Measurements from ENCODE around the gene ZDHHC16.
A peak's percentile ranks its signal among the peaks of the same experiment; 100 is the strongest.

Gene ZDHHC16

GRCh38 chr10:97490592-97490991, 44.6 kb downstream of the ZDHHC16 start:
- Histone ChIP-seq H3K4me3 (ENCODE audit: low read length) (no peak overlapping the region), H3K4me1 (ENCODE audit: control insufficient read depth, insufficient read depth, low read length) (no peaks in the 10 kb centered on the region), H3K9ac (ENCODE audit: low read length) (no peak overlapping the region), H3K27me3 (ENCODE audit: control insufficient read depth, insufficient read depth, low read length) (no peaks in the 10 kb centered on the region), H3K36me3 (ENCODE audit: control insufficient read depth, insufficient read depth, low read length) (no peaks in the 10 kb centered on the region), H3K9me3 (ENCODE audit: control insufficient read depth, low read length) (no peaks in the 10 kb centered on the region)

GRCh38 chr10:97494151-97494550, 48.2 kb downstream of the ZDHHC16 start:
- Histone ChIP-seq H3K4me3 (ENCODE audit: low read length) (no peak overlapping the region), H3K9ac (ENCODE audit: low read length) (no peak overlapping the region), H3K9me3 (ENCODE audit: control insufficient read depth, low read length) (no peaks in the 10 kb centered on the region), H3K27me3 (ENCODE audit: control insufficient read depth, insufficient read depth, low read length) (peaks cover 3% of the 10 kb centered on the region), H3K36me3 (ENCODE audit: control insufficient read depth, insufficient read depth, low read length) (no peaks in the 10 kb centered on the region), H3K4me1 (ENCODE audit: control insufficient read depth, insufficient read depth, low read length) (no peaks in the 10 kb centered on the region)

DNA sequence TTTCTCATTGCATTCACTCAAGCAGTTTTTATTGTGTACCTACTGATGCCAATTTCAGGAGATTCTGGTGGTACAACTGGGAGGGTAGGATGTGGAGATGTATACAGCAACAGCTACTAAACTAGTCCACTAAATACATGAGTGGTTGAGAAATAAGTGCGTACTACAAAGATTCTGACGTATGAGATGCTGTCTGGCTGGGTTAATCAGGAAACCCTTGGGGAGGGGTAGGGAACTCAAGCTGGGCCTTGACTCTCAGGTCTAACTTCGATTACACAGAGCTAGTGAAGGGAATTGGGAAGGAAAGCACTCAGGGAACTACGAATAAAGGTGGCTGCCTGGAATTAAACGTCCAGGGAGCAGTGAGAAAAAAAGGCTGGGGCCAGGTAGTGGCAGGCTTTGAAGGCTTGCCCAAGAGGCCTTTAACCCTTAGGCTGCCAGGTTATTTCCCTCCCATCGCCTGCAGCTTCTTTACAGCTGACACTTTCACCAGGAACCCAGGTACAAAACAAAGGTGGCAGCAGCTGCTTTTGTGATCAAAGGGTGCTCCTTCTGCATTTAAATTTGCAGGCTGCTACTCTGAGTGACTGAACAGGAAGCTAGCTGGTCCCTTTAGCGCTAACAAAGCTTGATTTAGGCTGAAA, 49.0 kb downstream of the ZDHHC16 start:
- Histone ChIP-seq H3K9me3 (ENCODE audit: control insufficient read depth, low read length) (no peaks in the 10 kb centered on the region), H3K36me3 (ENCODE audit: control insufficient read depth, insufficient read depth, low read length) (no peaks in the 10 kb centered on the region), H3K27me3 (ENCODE audit: control insufficient read depth, insufficient read depth, low read length) (peaks cover 11% of the 10 kb centered on the region), H3K4me3 (ENCODE audit: low read length) (no peak overlapping the region), H3K9ac (ENCODE audit: low read length) (no peak overlapping the region), H3K4me1 (ENCODE audit: control insufficient read depth, insufficient read depth, low read length) (peaks cover 7% of the 10 kb centered on the region)

- no peaks in the 10 kb centered on the region for H3K36me3 ChIP-seq (ENCODE audit: control insufficient read depth, insufficient read depth, low read length)
- peaks cover 10% of the 10 kb centered on the region for H3K4me1 ChIP-seq (ENCODE audit: control insufficient read depth, insufficient read depth, low read length)
- H3K27me3 ChIP-seq (ENCODE audit: control insufficient read depth, insufficient read depth, low read length) = peaks cover 22% of the 10 kb centered on the region
- peak overlapping the region; percentile 97 for H3K4me3 ChIP-seq (ENCODE audit: low read length)
- H3K9ac ChIP-seq (ENCODE audit: low read length) = peak overlapping the region; percentile 84
- H3K9me3 ChIP-seq (ENCODE audit: control insufficient read depth, low read length) = no peaks in the 10 kb centered on the region
Observed at GRCh38 chr10:97497572-97498075, 51.6 kb downstream of the ZDHHC16 start.

DNA sequence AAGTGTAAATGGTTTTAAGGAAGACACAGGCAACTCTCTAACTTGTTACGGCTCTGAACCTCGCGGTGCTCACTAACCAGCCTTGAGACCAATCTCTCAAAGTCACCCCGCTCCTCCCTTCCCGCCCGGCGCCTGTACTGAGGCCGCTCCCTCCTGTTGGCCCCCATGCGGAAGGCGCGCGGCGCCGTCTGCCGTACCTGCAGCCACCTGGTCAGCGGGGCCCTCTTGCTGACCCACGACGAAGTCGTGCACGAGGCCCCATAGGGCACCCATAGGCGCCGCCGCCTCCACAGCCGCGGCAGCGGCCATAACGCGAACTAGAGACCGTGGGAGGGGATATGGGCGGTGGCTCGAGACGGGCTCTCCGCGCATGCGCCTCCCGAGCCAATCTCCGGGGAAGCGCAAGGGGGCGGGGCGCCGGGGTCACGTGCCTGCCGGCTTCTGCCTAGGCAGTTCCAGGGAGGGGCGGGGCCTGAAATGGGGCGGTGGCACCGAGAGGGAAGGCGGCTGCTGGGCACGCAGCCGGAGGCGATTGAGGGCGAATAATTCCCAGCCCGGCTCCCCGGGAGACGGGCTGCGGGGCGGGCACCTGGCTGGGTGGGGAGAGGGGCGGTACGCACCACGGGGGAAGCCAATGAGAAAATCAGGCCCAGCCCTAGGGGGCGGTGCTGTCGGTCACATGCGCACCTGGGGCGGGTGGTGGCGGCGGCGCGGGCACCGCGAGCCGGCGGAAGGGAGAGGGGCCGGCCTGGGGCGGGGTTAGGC, 52.3 kb downstream of the ZDHHC16 start, which contains the start of gene MMS19:
MMS19 (minus strand) TSS at position 347 of the 765 bp plus-strand sequence; CDS start at position 309, 38 bp downstream.
- peaks cover 22% of the 10 kb centered on the region for H3K27me3 ChIP-seq (ENCODE audit: control insufficient read depth, insufficient read depth, low read length)
- H3K4me1 ChIP-seq (ENCODE audit: control insufficient read depth, insufficient read depth, low read length) = peaks cover 10% of the 10 kb centered on the region
- H3K4me3 ChIP-seq (ENCODE audit: low read length) = peak within 1 kb of the TSS; percentile 97
- H3K36me3 ChIP-seq (ENCODE audit: control insufficient read depth, insufficient read depth, low read length) = no peaks in the 10 kb centered on the region
- H3K9me3 ChIP-seq (ENCODE audit: control insufficient read depth, low read length) = no peaks in the 10 kb centered on the region
- peak within 1 kb of the TSS; percentile 84 for H3K9ac ChIP-seq (ENCODE audit: low read length)

- peaks cover 22% of the 10 kb centered on the region for H3K27me3 ChIP-seq (ENCODE audit: control insufficient read depth, insufficient read depth, low read length)
- H3K36me3 ChIP-seq (ENCODE audit: control insufficient read depth, insufficient read depth, low read length) = no peaks in the 10 kb centered on the region
- peak within 1 kb of the TSS; percentile 97 for H3K4me3 ChIP-seq (ENCODE audit: low read length)
- peak within 1 kb of the TSS; percentile 84 for H3K9ac ChIP-seq (ENCODE audit: low read length)
- H3K4me1 ChIP-seq (ENCODE audit: control insufficient read depth, insufficient read depth, low read length) = peaks cover 10% of the 10 kb centered on the region
- no peaks in the 10 kb centered on the region for H3K9me3 ChIP-seq (ENCODE audit: control insufficient read depth, low read length)
Observed at GRCh38 chr10:97498841-97499560, 53.0 kb downstream of the ZDHHC16 start, which contains the start of gene UBTD1. UBTD1 (plus strand) TSS chr10:97498924; CDS start chr10:97499204, 280 bp downstream.

- H3K36me3 ChIP-seq (ENCODE audit: control insufficient read depth, insufficient read depth, low read length) = no peaks in the 10 kb centered on the region
- no peaks in the 10 kb centered on the region for H3K9me3 ChIP-seq (ENCODE audit: control insufficient read depth, low read length)
- H3K4me3 ChIP-seq (ENCODE audit: low read length) = peak overlapping the region; percentile 62
- peaks cover 22% of the 10 kb centered on the region for H3K27me3 ChIP-seq (ENCODE audit: control insufficient read depth, insufficient read depth, low read length)
- peak overlapping the region; percentile 74 for H3K9ac ChIP-seq (ENCODE audit: low read length)
- H3K4me1 ChIP-seq (ENCODE audit: control insufficient read depth, insufficient read depth, low read length) = peaks cover 10% of the 10 kb centered on the region
Observed at GRCh38 chr10:97499561-97500296, 53.8 kb downstream of the ZDHHC16 start.

DNA sequence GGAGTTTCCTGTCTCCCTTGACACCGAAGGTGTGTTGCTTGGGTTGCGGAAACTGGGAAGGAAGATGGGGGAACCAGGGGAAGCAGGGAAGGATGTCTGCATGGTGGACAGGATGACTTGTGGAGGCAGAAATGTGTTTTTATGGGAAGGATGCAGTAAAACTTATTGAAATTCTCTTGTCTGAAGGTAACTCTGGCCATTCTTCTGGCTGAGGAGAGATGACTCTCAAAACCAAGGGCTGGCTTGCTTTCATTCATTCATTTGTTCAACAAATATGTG, 54.3 kb downstream of the ZDHHC16 start:
- H3K4me3 ChIP-seq (ENCODE audit: low read length) = no peak overlapping the region
- H3K27me3 ChIP-seq (ENCODE audit: control insufficient read depth, insufficient read depth, low read length) = peaks cover 22% of the 10 kb centered on the region
- H3K9ac ChIP-seq (ENCODE audit: low read length) = no peak overlapping the region
- H3K9me3 ChIP-seq (ENCODE audit: control insufficient read depth, low read length) = no peaks in the 10 kb centered on the region
- H3K36me3 ChIP-seq (ENCODE audit: control insufficient read depth, insufficient read depth, low read length) = no peaks in the 10 kb centered on the region
- peaks cover 10% of the 10 kb centered on the region for H3K4me1 ChIP-seq (ENCODE audit: control insufficient read depth, insufficient read depth, low read length)

- no peak overlapping the region for H3K9ac ChIP-seq (ENCODE audit: low read length)
- H3K36me3 ChIP-seq (ENCODE audit: control insufficient read depth, insufficient read depth, low read length) = no peaks in the 10 kb centered on the region
- H3K9me3 ChIP-seq (ENCODE audit: control insufficient read depth, low read length) = no peaks in the 10 kb centered on the region
- peaks cover 10% of the 10 kb centered on the region for H3K4me1 ChIP-seq (ENCODE audit: control insufficient read depth, insufficient read depth, low read length)
- H3K4me3 ChIP-seq (ENCODE audit: low read length) = no peak overlapping the region
- peaks cover 22% of the 10 kb centered on the region for H3K27me3 ChIP-seq (ENCODE audit: control insufficient read depth, insufficient read depth, low read length)
Observed at GRCh38 chr10:97502916-97503315, 56.9 kb downstream of the ZDHHC16 start.

- no peaks in the 10 kb centered on the region for H3K9me3 ChIP-seq (ENCODE audit: control insufficient read depth, low read length)
- no peak overlapping the region for H3K9ac ChIP-seq (ENCODE audit: low read length)
- H3K4me3 ChIP-seq (ENCODE audit: low read length) = no peak overlapping the region
- H3K4me1 ChIP-seq (ENCODE audit: control insufficient read depth, insufficient read depth, low read length) = peaks cover 10% of the 10 kb centered on the region
- no peaks in the 10 kb centered on the region for H3K36me3 ChIP-seq (ENCODE audit: control insufficient read depth, insufficient read depth, low read length)
- H3K27me3 ChIP-seq (ENCODE audit: control insufficient read depth, insufficient read depth, low read length) = peaks cover 22% of the 10 kb centered on the region
Observed at GRCh38 chr10:97503406-97503805, 57.4 kb downstream of the ZDHHC16 start.

- Histone ChIP-seq H3K9ac (ENCODE audit: low read length) (no peak overlapping the region), H3K36me3 (ENCODE audit: control insufficient read depth, insufficient read depth, low read length) (no peaks in the 10 kb centered on the region), H3K27me3 (ENCODE audit: control insufficient read depth, insufficient read depth, low read length) (peaks cover 9% of the 10 kb centered on the region), H3K4me3 (ENCODE audit: low read length) (no peak overlapping the region), H3K4me1 (ENCODE audit: control insufficient read depth, insufficient read depth, low read length) (peaks cover 1% of the 10 kb centered on the region), H3K9me3 (ENCODE audit: control insufficient read depth, low read length) (no peaks in the 10 kb centered on the region)
Observed at GRCh38 chr10:97505152-97505551, 59.2 kb downstream of the ZDHHC16 start.
